Gastrocnemius medialis (tissue), 4 donors: ENCODE measurements around the gene KCNH2.

ENCODE experiments used
- CTCF ChIP-seq, 5 experiments: fragments of 450-650 bp in 3 of 5; fragments of 200-600 bp in 2 of 5; sonication (generic) in 2 of 5; IDR thresholded peaks in 4 of 5; conservative IDR thresholded peaks in 1 of 5; 1 replicate in 4 of 5; 2 replicates in 1 of 5; pipeline ENCODE4 v1.5.1; 2016 to 2019; ENCODE audit warnings: antibody characterized with exemption in 5 of 5, mild to moderate bottlenecking in 3 of 5, moderate library complexity in 3 of 5
- POLR2A ChIP-seq, 2 donors: fragments of 450-650 bp; IDR thresholded peaks; one replicate each; pipeline ENCODE4 v1.6.1; 2017; ENCODE audit warnings: antibody characterized with exemption in 2 of 2, mild to moderate bottlenecking in 2 of 2, moderate library complexity in 2 of 2

GRCh38 chr7:150961510-150962289 lies 16.4 kb downstream of the KCNH2 start:
- TF ChIP-seq CTCF (IDR thresholded peaks at IDR 0.05 in 4 of 5, conservative IDR thresholded peaks at IDR 0.05 in 1 of 5) (no peak), POLR2A (IDR thresholded peaks at IDR 0.05) (no peak)
